ENCODE results near the gene BRD4. TPM values are rescaled to one million over a fixed set of nuclear protein-coding genes. Genes with fewer than 3 reads are reported as not detected.

Gene BRD4
- total and polyA plus RNA-seq, 2 donors: 7.6 to 26.0 TPM

DNA sequence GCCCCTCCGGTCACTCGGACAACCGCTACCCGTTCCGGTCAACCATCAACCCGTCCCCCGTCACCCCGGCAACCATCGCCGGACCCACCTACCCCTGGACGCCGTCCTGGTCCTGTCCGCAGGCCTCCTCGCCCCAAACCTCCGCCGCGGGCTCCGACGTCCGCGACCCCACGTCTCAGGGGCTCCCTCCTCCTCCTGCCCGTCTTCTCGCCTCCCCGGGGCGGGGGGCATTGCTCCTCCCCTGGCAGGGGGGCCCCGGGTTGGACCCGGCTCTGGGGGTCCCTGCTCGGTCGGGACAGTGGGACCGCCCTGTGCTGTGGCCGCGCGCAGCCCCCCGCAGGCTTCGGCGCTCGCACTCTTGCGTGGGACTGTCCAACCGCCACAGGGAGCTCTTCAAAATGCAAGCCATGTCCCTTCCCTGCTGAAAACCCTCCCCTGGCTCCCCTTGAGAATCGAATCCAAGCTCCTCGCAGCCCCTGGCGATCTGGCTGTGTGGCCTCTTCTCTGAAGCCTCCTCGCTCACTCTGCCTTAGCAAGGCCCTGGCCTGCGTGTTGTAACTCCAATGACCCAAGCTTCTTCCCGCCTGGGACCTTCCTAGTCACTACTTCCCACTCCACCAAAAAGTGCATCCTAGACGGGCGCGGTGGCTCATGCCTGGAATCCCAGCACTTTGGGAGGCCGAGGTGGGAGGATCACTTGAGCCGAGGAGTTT is 108.5 kb downstream of the BRD4 start:
- WGBS: 16% methylated on average over 51 of the region's 51 CpGs
- Histone ChIP-seq H3K27me3 (ENCODE audit: control insufficient read depth in 2 of 2, insufficient read depth in 1 of 2, low read length in 1 of 2) (peaks cover 0 to 8% of the 10 kb centered on the region in 2 donors), H3K36me3 (ENCODE audit: control insufficient read depth in 2 of 2, insufficient read depth in 2 of 2, low read length in 1 of 2) (no peaks in the 10 kb centered on the region), H3K4me3 (ENCODE audit: low read length in 2 of 2) (peak overlapping the region; percentile 59 to 60), H3K9me3 (ENCODE audit: control insufficient read depth in 2 of 2, insufficient read depth in 1 of 2, low read length in 1 of 2) (no peaks in the 10 kb centered on the region), H3K4me1 (ENCODE audit: control insufficient read depth in 2 of 2, insufficient read depth in 2 of 2, low read length in 2 of 2) (peaks cover 13 to 17% of the 10 kb centered on the region in 2 donors), H3K27ac (ENCODE audit: low read depth in 1 of 2, low read length in 1 of 2) (no peak overlapping the region)
- no peak for DNase-seq (ENCODE audit: low read depth in 6 of 9, low spot score in 9 of 9)

DNA sequence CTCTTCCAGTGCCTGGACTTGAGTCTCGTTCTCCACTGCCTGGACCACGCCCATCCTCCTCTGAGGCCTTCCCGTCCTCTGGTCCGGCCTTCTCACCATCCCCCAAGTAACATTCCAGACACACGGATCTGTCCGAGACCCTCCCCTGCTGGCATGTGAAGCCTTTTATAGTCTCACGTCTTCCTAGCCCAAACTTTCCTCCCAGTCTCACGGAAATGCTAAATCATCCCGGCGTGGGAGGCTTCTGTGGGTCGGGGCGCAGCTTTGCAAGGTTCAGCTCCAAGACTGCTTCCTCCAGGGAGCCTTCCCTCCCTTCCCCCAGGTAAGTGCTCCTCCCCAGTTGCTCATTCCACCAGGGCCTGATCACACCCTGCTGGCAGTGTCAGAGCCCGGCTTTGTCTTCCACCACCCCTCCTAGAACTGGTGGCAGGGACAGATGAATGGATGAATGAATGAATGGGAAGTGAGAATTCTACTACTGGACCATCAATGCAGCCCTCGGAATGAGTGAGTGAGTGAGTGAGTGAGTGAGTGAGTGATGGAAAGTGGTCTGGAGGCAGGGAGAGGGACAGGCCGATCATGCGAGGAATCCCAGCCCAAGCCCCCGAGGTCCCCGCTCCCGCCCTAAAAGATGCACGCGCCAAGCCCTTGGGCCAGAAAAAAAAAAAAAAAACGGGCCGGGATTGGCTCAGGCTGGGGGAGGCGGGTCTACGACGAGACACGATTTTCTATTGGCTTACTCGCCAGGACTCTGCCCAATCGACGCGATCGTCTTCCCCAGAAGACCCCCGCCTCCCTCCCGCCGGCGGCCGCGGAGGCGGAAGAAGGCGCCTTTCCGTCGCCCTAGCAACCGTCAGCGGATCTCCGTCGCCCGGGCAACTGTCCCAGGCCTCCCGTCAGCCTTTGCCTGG is 109.3 kb downstream of the BRD4 start:
- peaks cover 0 to 8% of the 10 kb centered on the region in 2 donors for H3K27me3 ChIP-seq (ENCODE audit: control insufficient read depth in 2 of 2, insufficient read depth in 1 of 2, low read length in 1 of 2)
- no peaks in the 10 kb centered on the region for H3K36me3 ChIP-seq (ENCODE audit: control insufficient read depth in 2 of 2, insufficient read depth in 2 of 2, low read length in 1 of 2)
- DNase-seq (ENCODE audit: low read depth in 6 of 9, low spot score in 9 of 9): peak; percentile 76 to 96 (median 86)
- peaks cover 13 to 17% of the 10 kb centered on the region in 2 donors for H3K4me1 ChIP-seq (ENCODE audit: control insufficient read depth in 2 of 2, insufficient read depth in 2 of 2, low read length in 2 of 2)
- H3K4me3 ChIP-seq (ENCODE audit: low read length in 2 of 2): peak overlapping the region; percentile 59 to 60
- 3% methylated on average over 48 of the region's 48 CpGs for WGBS
- no peak overlapping the region for H3K27ac ChIP-seq (ENCODE audit: low read depth in 1 of 2, low read length in 1 of 2)
- H3K9me3 ChIP-seq (ENCODE audit: control insufficient read depth in 2 of 2, insufficient read depth in 1 of 2, low read length in 1 of 2): no peaks in the 10 kb centered on the region

DNA sequence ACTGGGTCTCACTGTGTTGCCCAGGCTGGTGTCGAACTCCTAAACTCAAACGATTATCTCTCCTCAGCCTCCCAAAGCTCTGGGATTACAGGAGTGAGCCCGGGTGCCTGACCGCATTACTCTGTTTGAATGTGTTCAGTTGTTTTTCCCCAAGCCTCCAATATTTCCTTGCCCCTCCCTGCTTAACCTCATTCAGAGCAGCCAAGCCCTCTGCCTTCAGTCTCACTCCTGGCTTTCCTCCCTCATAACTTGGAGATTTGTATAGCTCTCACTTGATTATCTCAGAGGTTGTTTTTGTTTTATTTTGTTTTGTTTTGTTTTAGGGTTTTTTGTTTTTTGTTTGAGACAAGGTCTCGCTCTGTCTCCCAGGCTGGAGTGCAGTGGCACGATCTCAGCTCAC is 111.5 kb downstream of the BRD4 start:
- 95% methylated on average over 6 of the region's 6 CpGs for WGBS
- Histone ChIP-seq H3K27ac (ENCODE audit: low read depth in 1 of 2, low read length in 1 of 2) (no peak overlapping the region), H3K36me3 (ENCODE audit: control insufficient read depth in 2 of 2, insufficient read depth in 2 of 2, low read length in 1 of 2) (no peaks in the 10 kb centered on the region), H3K4me1 (ENCODE audit: control insufficient read depth in 2 of 2, insufficient read depth in 2 of 2, low read length in 2 of 2) (peaks cover 13 to 17% of the 10 kb centered on the region in 2 donors), H3K9me3 (ENCODE audit: control insufficient read depth in 2 of 2, insufficient read depth in 1 of 2, low read length in 1 of 2) (no peaks in the 10 kb centered on the region), H3K4me3 (ENCODE audit: low read length in 2 of 2) (no peak overlapping the region), H3K27me3 (ENCODE audit: control insufficient read depth in 2 of 2, insufficient read depth in 1 of 2, low read length in 1 of 2) (peaks cover 0 to 8% of the 10 kb centered on the region in 2 donors)
- no peak for DNase-seq (ENCODE audit: low read depth in 6 of 9, low spot score in 9 of 9)

DNA sequence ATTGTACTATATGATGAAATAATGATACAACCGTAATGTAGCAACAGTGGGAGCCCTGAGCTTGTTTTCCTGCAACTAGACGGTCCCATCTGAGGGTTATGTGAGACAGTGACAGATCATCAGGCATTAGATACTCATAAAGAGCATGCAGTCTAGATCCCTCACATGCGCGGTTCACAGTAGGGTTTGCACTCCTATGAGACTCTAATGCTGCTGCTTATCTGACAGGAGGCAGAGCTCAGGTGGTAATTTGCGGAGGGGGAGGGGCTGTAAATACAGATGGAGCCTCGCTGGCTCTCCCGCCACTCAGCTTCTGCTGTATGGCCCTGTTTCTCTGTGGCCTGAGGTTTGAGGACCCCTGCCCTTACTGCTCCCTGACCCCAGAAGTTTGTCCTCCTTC is 113.8 kb downstream of the BRD4 start:
- Histone ChIP-seq H3K27me3 (ENCODE audit: control insufficient read depth in 2 of 2, insufficient read depth in 1 of 2, low read length in 1 of 2) (peaks cover 0 to under 1% of the 10 kb centered on the region in 2 donors), H3K9me3 (ENCODE audit: control insufficient read depth in 2 of 2, insufficient read depth in 1 of 2, low read length in 1 of 2) (no peaks in the 10 kb centered on the region), H3K27ac (ENCODE audit: low read depth in 1 of 2, low read length in 1 of 2) (no peak overlapping the region), H3K36me3 (ENCODE audit: control insufficient read depth in 2 of 2, insufficient read depth in 2 of 2, low read length in 1 of 2) (no peaks in the 10 kb centered on the region), H3K4me1 (ENCODE audit: control insufficient read depth in 2 of 2, insufficient read depth in 2 of 2, low read length in 2 of 2) (peaks cover 7 to 10% of the 10 kb centered on the region in 2 donors), H3K4me3 (ENCODE audit: low read length in 2 of 2) (no peak overlapping the region)
- 93% methylated on average over 7 of the region's 7 CpGs for WGBS
- DNase-seq (ENCODE audit: low read depth in 6 of 9, low spot score in 9 of 9): no peak

DNA sequence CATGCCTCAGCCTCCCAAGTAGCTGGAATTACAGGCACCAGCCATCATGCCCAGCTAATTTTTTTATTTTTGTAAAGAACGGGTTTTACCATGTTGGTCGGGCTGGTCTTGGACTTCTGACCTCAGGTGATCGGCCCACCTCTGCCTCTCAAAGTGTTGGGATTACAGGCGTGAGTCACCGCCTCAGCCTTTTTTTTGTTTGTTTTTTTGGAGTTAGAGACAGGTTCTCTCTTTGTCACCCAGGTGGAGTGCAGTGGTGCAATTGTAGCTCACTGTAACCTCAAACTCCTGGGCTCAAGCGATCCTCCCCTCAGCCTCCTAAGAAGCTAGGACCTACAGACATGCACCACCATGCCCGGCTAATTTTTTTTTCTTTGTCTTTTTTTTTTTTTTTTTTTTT is 116.0 kb downstream of the BRD4 start:
- Histone ChIP-seq H3K4me3 (ENCODE audit: low read length in 2 of 2) (no peak overlapping the region), H3K36me3 (ENCODE audit: control insufficient read depth in 2 of 2, insufficient read depth in 2 of 2, low read length in 1 of 2) (no peaks in the 10 kb centered on the region), H3K9me3 (ENCODE audit: control insufficient read depth in 2 of 2, insufficient read depth in 1 of 2, low read length in 1 of 2) (no peaks in the 10 kb centered on the region), H3K27ac (ENCODE audit: low read depth in 1 of 2, low read length in 1 of 2) (no peak overlapping the region), H3K27me3 (ENCODE audit: control insufficient read depth in 2 of 2, insufficient read depth in 1 of 2, low read length in 1 of 2) (no peaks in the 10 kb centered on the region), H3K4me1 (ENCODE audit: control insufficient read depth in 2 of 2, insufficient read depth in 2 of 2, low read length in 2 of 2) (no peaks in the 10 kb centered on the region)
- WGBS: 95% methylated on average over 7 of the region's 7 CpGs
- DNase-seq (ENCODE audit: low read depth in 6 of 9, low spot score in 9 of 9): no peak

DNA sequence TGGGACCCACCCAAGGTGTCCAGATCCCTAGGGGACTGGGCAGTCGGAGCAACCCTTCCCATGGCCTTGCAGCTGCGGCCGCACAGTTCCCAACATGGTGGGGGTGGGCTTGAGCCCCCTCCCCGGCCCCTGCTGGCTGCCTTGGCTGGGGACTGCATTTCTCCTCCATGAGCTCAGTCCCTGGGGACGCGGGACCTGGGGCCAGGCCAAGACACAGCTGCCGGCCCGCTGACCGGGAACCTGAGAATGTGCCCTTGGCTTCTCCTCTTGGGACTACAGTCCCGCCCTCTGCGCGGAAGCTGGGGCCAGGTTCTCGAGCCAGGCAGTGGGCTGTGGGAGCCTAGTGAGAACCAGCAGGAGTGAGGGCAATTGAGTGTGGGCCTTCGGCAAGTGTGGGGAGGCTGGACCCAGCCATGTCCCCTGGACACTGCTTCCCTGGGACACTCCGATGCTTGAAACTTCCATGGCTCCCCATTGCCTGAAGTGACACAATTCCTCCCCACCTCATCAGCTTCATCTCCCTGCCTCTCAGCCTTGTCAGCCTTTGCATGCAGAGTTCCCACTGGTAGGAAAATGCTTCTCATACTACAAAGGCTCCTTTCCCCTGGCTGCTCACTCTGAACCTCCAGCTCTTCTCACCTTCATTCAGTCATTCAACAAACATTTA is 118.5 kb downstream of the BRD4 start:
- H3K4me3 ChIP-seq (ENCODE audit: low read length in 2 of 2): no peak overlapping the region
- DNase-seq (ENCODE audit: low read depth in 6 of 9, low spot score in 9 of 9): no peak
- H3K27ac ChIP-seq (ENCODE audit: low read depth in 1 of 2, low read length in 1 of 2): no peak overlapping the region
- no peaks in the 10 kb centered on the region for H3K36me3 ChIP-seq (ENCODE audit: control insufficient read depth in 2 of 2, insufficient read depth in 2 of 2, low read length in 1 of 2)
- H3K9me3 ChIP-seq (ENCODE audit: control insufficient read depth in 2 of 2, insufficient read depth in 1 of 2, low read length in 1 of 2): no peaks in the 10 kb centered on the region
- no peaks in the 10 kb centered on the region for H3K27me3 ChIP-seq (ENCODE audit: control insufficient read depth in 2 of 2, insufficient read depth in 1 of 2, low read length in 1 of 2)
- H3K4me1 ChIP-seq (ENCODE audit: control insufficient read depth in 2 of 2, insufficient read depth in 2 of 2, low read length in 2 of 2): peaks cover 0 to 9% of the 10 kb centered on the region in 2 donors
- WGBS: 94% methylated on average over 15 of the region's 15 CpGs

DNA sequence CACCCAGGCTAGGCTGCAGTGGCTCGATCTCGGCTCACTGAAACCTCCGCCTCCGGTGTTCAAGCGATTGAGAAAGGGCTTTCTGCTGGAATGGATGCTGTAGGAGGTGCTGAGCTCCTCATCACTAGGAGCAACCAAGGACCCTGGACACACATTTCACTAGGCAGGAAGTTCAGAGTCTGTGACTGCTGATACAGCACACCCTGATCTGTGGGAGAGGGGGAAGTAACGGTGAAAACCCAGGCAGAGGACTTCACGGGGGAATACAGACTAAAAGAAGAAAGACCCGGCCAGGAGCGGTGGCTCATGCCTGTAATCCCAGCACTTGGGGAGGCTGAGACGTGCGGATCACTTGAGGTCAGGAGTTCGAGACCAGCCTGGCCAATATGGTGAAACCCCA is 119.6 kb downstream of the BRD4 start:
- H3K9me3 ChIP-seq (ENCODE audit: control insufficient read depth in 2 of 2, insufficient read depth in 1 of 2, low read length in 1 of 2): no peaks in the 10 kb centered on the region
- H3K27ac ChIP-seq (ENCODE audit: low read depth in 1 of 2, low read length in 1 of 2): no peak overlapping the region
- peaks cover 0 to 9% of the 10 kb centered on the region in 2 donors for H3K4me1 ChIP-seq (ENCODE audit: control insufficient read depth in 2 of 2, insufficient read depth in 2 of 2, low read length in 2 of 2)
- H3K36me3 ChIP-seq (ENCODE audit: control insufficient read depth in 2 of 2, insufficient read depth in 2 of 2, low read length in 1 of 2): no peaks in the 10 kb centered on the region
- WGBS: 97% methylated on average over 12 of the region's 12 CpGs
- no peaks in the 10 kb centered on the region for H3K27me3 ChIP-seq (ENCODE audit: control insufficient read depth in 2 of 2, insufficient read depth in 1 of 2, low read length in 1 of 2)
- DNase-seq (ENCODE audit: low read depth in 6 of 9, low spot score in 9 of 9): no peak
- no peak overlapping the region for H3K4me3 ChIP-seq (ENCODE audit: low read length in 2 of 2)

DNA sequence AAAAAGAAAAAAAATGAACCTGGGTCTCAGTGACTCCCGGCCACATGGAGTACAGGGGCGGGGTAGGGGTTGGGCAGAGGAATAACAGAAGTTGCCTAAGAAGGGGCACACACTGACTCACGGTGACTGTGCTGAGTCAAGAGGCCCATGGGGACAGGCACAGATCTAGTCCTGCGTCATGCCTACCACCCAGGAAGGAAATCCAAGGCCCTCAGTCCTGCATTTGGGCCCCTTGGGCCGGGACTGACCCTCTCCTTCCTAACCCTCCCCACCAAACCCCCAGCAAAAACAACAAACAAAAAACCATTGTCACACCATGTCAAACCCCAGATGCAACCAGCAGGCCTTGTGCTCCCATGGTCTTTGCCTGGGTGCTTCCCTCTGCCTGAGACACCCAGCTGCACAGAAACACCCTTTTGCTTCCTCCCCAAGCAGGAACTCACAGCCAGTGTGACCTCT is 122.0 kb downstream of the BRD4 start:
- no peaks in the 10 kb centered on the region for H3K36me3 ChIP-seq (ENCODE audit: control insufficient read depth in 2 of 2, insufficient read depth in 2 of 2, low read length in 1 of 2)
- H3K27me3 ChIP-seq (ENCODE audit: control insufficient read depth in 2 of 2, insufficient read depth in 1 of 2, low read length in 1 of 2): no peaks in the 10 kb centered on the region
- no peak overlapping the region for H3K4me3 ChIP-seq (ENCODE audit: low read length in 2 of 2)
- 85% methylated on average over 5 of the region's 5 CpGs for WGBS
- H3K4me1 ChIP-seq (ENCODE audit: control insufficient read depth in 2 of 2, insufficient read depth in 2 of 2, low read length in 2 of 2): peaks cover 0 to 9% of the 10 kb centered on the region in 2 donors
- no peak overlapping the region for H3K27ac ChIP-seq (ENCODE audit: low read depth in 1 of 2, low read length in 1 of 2)
- H3K9me3 ChIP-seq (ENCODE audit: control insufficient read depth in 2 of 2, insufficient read depth in 1 of 2, low read length in 1 of 2): no peaks in the 10 kb centered on the region
- DNase-seq (ENCODE audit: low read depth in 6 of 9, low spot score in 9 of 9): peak in 2 of 9 donors; percentile 14 to 43
